GM12878 (cell line): ENCODE data around the gene ASAH2. TPM values are rescaled to one million over a fixed set of nuclear protein-coding genes. Genes with fewer than 3 reads are reported as not detected.

Experiments
- ATAC-seq: fragments of 200-7000 bp; cut with Tn5 transposase; 3 replicates; pipeline ENCODE4 v1.9.1; 2020; ENCODE audit warnings: mild to moderate bottlenecking, moderate library complexity
- BruUV-seq: library from RNA; stranded (reverse); fragments of 400-500 nt; replicated peaks from 2 replicates; lab custom pipeline; 2021; lab: Mats Ljungman, UMichigan
- CTCF ChIA-PET: fragments of 300-600 bp; sonication (Branson Sonifier 250); formaldehyde crosslinking; extraction: SDS; loops from one replicate; lab custom pipeline; 2021; ENCODE audit warnings: inconsistent platforms; lab: Yijun Ruan, JAX
- POLR2A ChIA-PET: fragments of 350-600 bp; formaldehyde crosslinking; extraction: SDS; loops from one replicate; lab custom pipeline; 2021; ENCODE audit warnings: inconsistent platforms; lab: Charles Lee
- RAD21 ChIA-PET: fragments of 300-600 bp; sonication (Branson Sonifier 250); formaldehyde crosslinking; loops from one replicate; lab custom pipeline; 2023; ENCODE audit warnings: antibody characterized with exemption; ENCODE audit not compliant: unreplicated experiment; lab: Charles Lee
- SMC1A ChIA-PET: fragments of 300-600 bp; sonication (Branson Sonifier 250); formaldehyde crosslinking; loops from one replicate; lab custom pipeline; 2023; ENCODE audit not compliant: unreplicated experiment, uncharacterized antibody; lab: Charles Lee
- DNase-seq: peaks from one replicate; pipeline ENCODE4 v3.0.0-alpha.2; 2011; ENCODE audit warnings: low read depth, low spot score
- FAIRE-seq: peaks from 3 replicates; lab custom pipeline; 2011; peaks lifted over from hg19 to GRCh38; lab: Jason Lieb, UNC
- H2AFZ ChIP-seq: 2 replicates; pipeline ENCODE4 v1.6.0; 2011; ENCODE audit warnings: low read depth, low read length, control low read depth; ENCODE audit not compliant: control insufficient read depth
- H3K27ac ChIP-seq: 2 replicates; pipeline ENCODE4 v1.5.1; 2011; ENCODE audit warnings: control low read depth; ENCODE audit not compliant: control insufficient read depth, insufficient read depth
- H3K27me3 ChIP-seq, 2 experiments: replicated peaks in 1 of 2; 2 replicates each; pipeline versions ENCODE4 v1.6.0 to v1.6.1; 2011; ENCODE audit warnings: low read length in 1 of 2; ENCODE audit not compliant: control insufficient read depth in 2 of 2, insufficient read depth in 2 of 2
- H3K36me3 ChIP-seq, 2 experiments: 2 replicates each; pipeline ENCODE4 v1.5.1; 2011; ENCODE audit warnings: low read length in 1 of 2; ENCODE audit not compliant: control insufficient read depth in 2 of 2, insufficient read depth in 2 of 2
- H3K4me1 ChIP-seq: 2 replicates; pipeline ENCODE4 v1.6.1; 2011; ENCODE audit warnings: mild to moderate bottlenecking, low read length, moderate library complexity, mixed read lengths; ENCODE audit not compliant: control insufficient read depth, insufficient read depth
- H3K4me2 ChIP-seq: 2 replicates; pipeline ENCODE4 v1.6.0; 2011; ENCODE audit warnings: control low read depth; ENCODE audit not compliant: control insufficient read depth, insufficient read depth
- H3K4me3 ChIP-seq: fragments of 200-600 bp; sonication (generic); 2 replicates; pipeline ENCODE4 v1.5.1; 2016
- H3K79me2 ChIP-seq: 2 replicates; pipeline ENCODE4 v1.6.0; 2011; ENCODE audit warnings: low read length; ENCODE audit not compliant: control insufficient read depth, insufficient read depth
- H3K9ac ChIP-seq: 2 replicates; pipeline ENCODE4 v1.8.0; 2011; ENCODE audit warnings: low read length, control low read depth, mixed read lengths; ENCODE audit not compliant: control insufficient read depth, insufficient read depth
- H3K9me3 ChIP-seq: replicated peaks from 3 replicates; pipeline ENCODE4 v1.5.1; 2011; ENCODE audit warnings: mild to moderate bottlenecking, low read length; ENCODE audit not compliant: control insufficient read depth, insufficient read depth
- H4K20me1 ChIP-seq: 2 replicates; pipeline ENCODE4 v1.6.0; 2011; ENCODE audit not compliant: control insufficient read depth, insufficient read depth
- CBX3 ChIP-seq: fragments of 200-600 bp; sonication (generic); IDR thresholded peaks from 2 replicates; pipeline ENCODE4 v1.6.1; 2016; ENCODE audit warnings: low read depth, borderline replicate concordance
- MEF2A ChIP-seq: IDR thresholded peaks from 2 replicates; pipeline ENCODE4 v1.6.1; 2011; ENCODE audit warnings: low read depth, mild to moderate bottlenecking, low read length, moderate library complexity; ENCODE audit not compliant: insufficient read depth
- MTA2 ChIP-seq: fragments of 450-650 bp; IDR thresholded peaks from 2 replicates; pipeline ENCODE4 v1.6.1; 2016; ENCODE audit warnings: low read depth, mild to moderate bottlenecking, moderate library complexity
- PML ChIP-seq: IDR thresholded peaks from 2 replicates; pipeline ENCODE4 v1.6.1; 2012; ENCODE audit warnings: low read length, inconsistent platforms
- POLR2AphosphoS2 ChIP-seq: IDR thresholded peaks from 2 replicates; pipeline ENCODE4 v1.6.1; 2011; ENCODE audit warnings: low read depth, mild to moderate bottlenecking, low read length, improper control_type of control experiment, moderate library complexity
- POLR2AphosphoS5 ChIP-seq: IDR thresholded peaks from 2 replicates; pipeline ENCODE4 v1.6.1; 2011; ENCODE audit warnings: mild to moderate bottlenecking, low read length, inconsistent platforms
- POU2F2 ChIP-seq: IDR thresholded peaks from 3 replicates; pipeline ENCODE4 v1.6.1; 2011; ENCODE audit warnings: low read depth, mild to moderate bottlenecking, low read length, borderline replicate concordance
- RBBP5 ChIP-seq: fragments of 200-600 bp; sonication (generic); conservative IDR thresholded peaks from 2 replicates; pipeline ENCODE4 v1.6.1; 2016
- RELA ChIP-seq: fragments of 450-650 bp; IDR thresholded peaks from 2 replicates; pipeline ENCODE4 v1.8.0; 2014; ENCODE audit warnings: borderline replicate concordance; ENCODE audit not compliant: partially characterized antibody
- SMC3 ChIP-seq: IDR thresholded peaks from 2 replicates; pipeline ENCODE4 v1.6.1; 2011; ENCODE audit warnings: low read length, improper control_type of control experiment, borderline replicate concordance
- SP1 ChIP-seq: IDR thresholded peaks from one replicate; pipeline ENCODE4 v1.6.1; 2011; ENCODE audit warnings: low read depth, low read length
- STAT1 ChIP-seq: fragments of 450-650 bp; conservative IDR thresholded peaks from 2 replicates; pipeline ENCODE4 v1.6.1; 2014; ENCODE audit warnings: antibody characterized with exemption, mild to moderate bottlenecking
- ZBED1 ChIP-seq: IDR thresholded peaks from 2 replicates; pipeline ENCODE4 v1.6.1; 2016; ENCODE audit warnings: borderline replicate concordance
- WGBS: methylation state at CpG from one replicate; pipeline ENCODE4 v1.1.6; 2016; ENCODE audit warnings: low lambda C conversion rate; ENCODE audit not compliant: insufficient replicate concordance, insufficient coverage; ENCODE audit errors: missing lambda C conversion rate; 5-methylcytosine and 5-hydroxymethylcytosine counted together
- in situ Hi-C: fragments of 300-500 bp; cut with MboI; formaldehyde crosslinking; loops from 9 replicates; pipeline ENCODE4 v1.14.3; 2018; ENCODE audit warnings: mixed read lengths
- intact Hi-C: fragments of 100-400 bp; cut with micrococcal nuclease; formaldehyde crosslinking; loops from one replicate; pipeline ENCODE4 v1.14.2; 2022; ENCODE audit not compliant: unreplicated experiment
- polyA plus RNA-seq, 11 experiments: library from polyadenylated mRNA; depleted of rRNA in 4 of 11; unstranded in 6 of 11; stranded (reverse) in 5 of 11; fragments of >200 nt; fragmentation: Nextera tagmentation in 4 of 11; fragmentation: Illumina TruSeq in 1 of 11; extraction: Ambion mirVana in 4 of 11; extraction: Trizol in 1 of 11; gene quantifications; 1 replicate in 1 of 11; 2 replicates in 10 of 11; pipeline versions ENCODE4 v1.2.1 to v1.2.3, GENCODE V29; 2011 to 2016; ENCODE audit warnings: inconsistent platforms in 2 of 11, missing spikeins in 2 of 11, low read depth in 1 of 11
- total RNA-seq, 4 experiments: library from RNA; depleted of rRNA in 3 of 4; stranded (reverse); fragments of >200 nt in 3 of 4; fragmentation: Illumina TruSeq in 1 of 4; extraction: Trizol in 1 of 4; gene quantifications; 2 replicates each; pipeline versions ENCODE4 v1.2.1 to v1.2.3, GENCODE V29; 2013 to 2021

ASAH2 gene
- total and polyA plus RNA-seq, 10 of the 15 experiments (the other 5 are each of a cell fraction or from before 2014, with no cell fraction given), result 0.23 to 2.3 (median 1.1) TPM

- in situ Hi-C loops, result loop anchor here (5.0 kb wide), 1 partner anchor 622 kb away; no protein-coding TSS in a partner anchor
- intact Hi-C loops, result no loop called here
- FAIRE-seq, result no peak
Observed at GRCh38 chr10:50219646-50220045, 31.7 kb downstream of the ASAH2 start.

DNA sequence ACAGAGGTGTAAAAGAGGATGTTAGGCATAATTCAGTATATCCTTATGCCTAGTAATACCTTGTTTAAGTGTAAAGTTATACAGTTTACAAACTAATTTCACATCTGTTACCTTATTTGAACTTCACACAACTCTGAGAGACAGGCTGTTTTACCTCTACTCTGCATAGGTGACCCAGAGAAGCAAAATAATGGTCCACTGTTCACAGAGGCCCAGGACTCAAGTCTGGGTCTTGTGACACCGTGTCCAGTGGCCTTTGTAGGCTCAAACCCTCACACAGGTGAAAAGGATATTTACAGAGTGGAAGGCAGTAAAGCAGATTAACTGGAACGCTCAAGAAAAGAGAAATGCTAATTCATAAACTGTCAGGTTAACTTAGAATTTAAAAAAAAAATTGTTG lies 32.1 kb downstream of the ASAH2 start:
- Histone ChIP-seq H3K27me3 (no peaks in the 10 kb centered on the region), H2AFZ (no peak overlapping the region), H3K4me1 (no peaks in the 10 kb centered on the region), H3K9me3 (no peaks in the 10 kb centered on the region), H3K36me3 (no peaks in the 10 kb centered on the region), H3K27ac (no peak overlapping the region), H3K79me2 (no peaks in the 10 kb centered on the region), H4K20me1 (no peaks in the 10 kb centered on the region), H3K4me2 (no peak overlapping the region), H3K9ac (no peak overlapping the region), H3K4me3 (no peak overlapping the region)
- DNase-seq (no peak), ATAC-seq (no peak), FAIRE-seq (no peak)
- ChIA-PET CTCF (no interaction called here), SMC1A (no interaction called here), RAD21 (no interaction called here), POLR2A (no interaction called here)
- intact Hi-C loops, result no loop called here
- no peak for TF ChIP-seq MTA2
- TF ChIP-seq SMC3, result no peak
- TF ChIP-seq ZBED1, result no peak
- no peak for TF ChIP-seq PML
- no peak for TF ChIP-seq POLR2AphosphoS2
- TF ChIP-seq POU2F2, result no peak
- no peak for TF ChIP-seq MEF2A
- no peak for TF ChIP-seq RELA
- no peak for TF ChIP-seq RBBP5
- TF ChIP-seq STAT1, result no peak
- no peak for TF ChIP-seq POLR2AphosphoS5
- in situ Hi-C loops, result loop anchor here (5.0 kb wide), 1 partner anchor 622 kb away; no protein-coding TSS in a partner anchor
- WGBS, result 0% methylated on average over 2 of the region's 2 CpGs
- no TSS peak for BruUV-seq

More at GRCh38 chr10:50219646-50220045, 31.7 kb downstream of the ASAH2 start:
- Histone ChIP-seq H3K9me3 (no peaks in the 10 kb centered on the region), H3K4me1 (no peaks in the 10 kb centered on the region), H3K4me2 (no peak overlapping the region), H2AFZ (no peak overlapping the region), H3K27me3 (no peaks in the 10 kb centered on the region), H3K27ac (no peak overlapping the region), H3K9ac (no peak overlapping the region), H4K20me1 (no peaks in the 10 kb centered on the region), H3K79me2 (no peaks in the 10 kb centered on the region), H3K4me3 (no peak overlapping the region), H3K36me3 (no peaks in the 10 kb centered on the region)
- no peak for ATAC-seq
- no TSS peak for BruUV-seq
- ChIA-PET CTCF (no interaction called here), POLR2A (no interaction called here), SMC1A (no interaction called here), RAD21 (no interaction called here)
- no peak for TF ChIP-seq CBX3
- TF ChIP-seq SP1, result no peak
- WGBS, result 46% methylated on average over 2 of the region's 2 CpGs
- DNase-seq, result no peak
